Measurements from ENCODE around the gene TCEAL9. TPM values are rescaled to one million over a fixed set of nuclear protein-coding genes. Genes with fewer than 3 reads are reported as not detected.

TCEAL9 gene
- total RNA-seq, 5 donors from 2014 or later (not counting 1 experiment from before 2014, with no cell fraction given) = 0.65 to 1.7 (median 1.3) TPM; not detected in 1

GRCh38 chrX:103330681-103331288 lies 25.5 kb upstream of the TCEAL9 start:
- 20% methylated on average over 1 of the region's 21 CpGs for WGBS (ENCODE audit: insufficient coverage)
- H3K27me3 Mint-ChIP-seq = peaks cover 27 to 35% of the 10 kb centered on the region in 2 donors
- Histone ChIP-seq H3K27ac (ENCODE audit: low read length) (no peak overlapping the region), H3K4me1 (ENCODE audit: control insufficient read depth in 1 of 2, extremely low read depth in 1 of 2, insufficient read depth in 2 of 2, low read length in 2 of 2) (no peaks in the 10 kb centered on the region), H3K27me3 (replicated peaks in 1 of 2; ENCODE audit: control insufficient read depth in 2 of 2, extremely low read depth in 1 of 2, insufficient read depth in 2 of 2, low read length in 1 of 2) (peaks cover 2 to 10% of the 10 kb centered on the region in 2 experiments), H3K36me3 (ENCODE audit: control insufficient read depth in 2 of 2, extremely low read depth in 1 of 2, insufficient read depth in 1 of 2, low read length in 1 of 2) (no peaks in the 10 kb centered on the region), H3K4me3 (ENCODE audit: control insufficient read depth in 1 of 2, extremely low read depth in 1 of 2, low read length in 1 of 2) (no peak overlapping the region), H3K9me3 (no peaks in the 10 kb centered on the region)
- ChIA-PET POLR2A (no interaction called here), CTCF (no interaction called here)
- ATAC-seq (replicated peaks in 1 of 4) (no peak), DNase-seq (no peak)
- no peaks in the 10 kb centered on the region for H3K9me3 Mint-ChIP-seq
- H3K36me3 Mint-ChIP-seq = no peaks in the 10 kb centered on the region
- peaks cover 0 to 4% (median 3%) of the 10 kb centered on the region in 3 donors for H3K4me1 Mint-ChIP-seq
- no peak overlapping the region for H3K4me3 Mint-ChIP-seq
- H3K27ac Mint-ChIP-seq = no peak overlapping the region

GRCh38 chrX:103338663-103339062 lies 17.6 kb upstream of the TCEAL9 start:
- Histone ChIP-seq H3K9me3 (no peaks in the 10 kb centered on the region), H3K27me3 (replicated peaks in 1 of 2; ENCODE audit: control insufficient read depth in 2 of 2, extremely low read depth in 1 of 2, insufficient read depth in 2 of 2, low read length in 1 of 2) (peaks cover 0 to 2% of the 10 kb centered on the region in 2 experiments), H3K27ac (ENCODE audit: low read length) (no peak overlapping the region), H3K4me1 (ENCODE audit: control insufficient read depth in 1 of 2, extremely low read depth in 1 of 2, insufficient read depth in 2 of 2, low read length in 2 of 2) (no peaks in the 10 kb centered on the region), H3K36me3 (ENCODE audit: control insufficient read depth in 2 of 2, extremely low read depth in 1 of 2, insufficient read depth in 1 of 2, low read length in 1 of 2) (no peaks in the 10 kb centered on the region), H3K4me3 (ENCODE audit: control insufficient read depth in 1 of 2, extremely low read depth in 1 of 2, low read length in 1 of 2) (no peak overlapping the region)
- peaks cover 4 to 9% of the 10 kb centered on the region in 2 donors for H3K27me3 Mint-ChIP-seq
- DNase-seq (no peak), ATAC-seq (replicated peaks in 1 of 4) (no peak)
- H3K27ac Mint-ChIP-seq = no peak overlapping the region
- no CpG with 5 or more reads among the region's 3 CpGs for WGBS (ENCODE audit: insufficient coverage)
- H3K9me3 Mint-ChIP-seq = no peaks in the 10 kb centered on the region
- H3K4me1 Mint-ChIP-seq = peaks cover 0 to 4% (median 4%) of the 10 kb centered on the region in 3 donors
- ChIA-PET POLR2A (no interaction called here), CTCF (interaction anchor here (1.0 to 1.3 kb wide), 2 partner anchors 126 to 1959 kb away, joined by 5 to 7 read pairs; no protein-coding TSS in a partner anchor)
- no peak overlapping the region for H3K4me3 Mint-ChIP-seq
- no peaks in the 10 kb centered on the region for H3K36me3 Mint-ChIP-seq

GRCh38 chrX:103343105-103343504 lies 13.2 kb upstream of the TCEAL9 start:
- Mint-ChIP-seq H3K27me3 (peaks cover 0 to 18% of the 10 kb centered on the region in 2 donors), H3K4me1 (peaks cover 0 to 4% (median 4%) of the 10 kb centered on the region in 3 donors), H3K36me3 (no peaks in the 10 kb centered on the region), H3K4me3 (no peak overlapping the region), H3K27ac (peak overlapping the region; percentile 19 to 55), H3K9me3 (no peaks in the 10 kb centered on the region)
- no CpG with 5 or more reads among the region's 2 CpGs for WGBS (ENCODE audit: insufficient coverage)
- Histone ChIP-seq H3K27ac (ENCODE audit: low read length) (no peak overlapping the region), H3K4me3 (ENCODE audit: control insufficient read depth in 1 of 2, extremely low read depth in 1 of 2, low read length in 1 of 2) (no peak overlapping the region), H3K36me3 (ENCODE audit: control insufficient read depth in 2 of 2, extremely low read depth in 1 of 2, insufficient read depth in 1 of 2, low read length in 1 of 2) (no peaks in the 10 kb centered on the region), H3K27me3 (replicated peaks in 1 of 2; ENCODE audit: control insufficient read depth in 2 of 2, extremely low read depth in 1 of 2, insufficient read depth in 2 of 2, low read length in 1 of 2) (peaks cover 2 to 3% of the 10 kb centered on the region in 2 experiments), H3K4me1 (ENCODE audit: control insufficient read depth in 1 of 2, extremely low read depth in 1 of 2, insufficient read depth in 2 of 2, low read length in 2 of 2) (no peaks in the 10 kb centered on the region), H3K9me3 (no peaks in the 10 kb centered on the region)
- CTCF ChIA-PET = interaction anchor here (0.5 to 1.0 kb wide), 5 partner anchors 56 to 470 kb away, joined by 3 to 6 read pairs (median 3); no protein-coding TSS in a partner anchor
- POLR2A ChIA-PET = no interaction called here
- DNase-seq (peak in 27 of 35 experiments; percentile 4 to 63 (median 25)), ATAC-seq (replicated peaks in 1 of 4) (peak in 2 of 4 experiments; percentile 51 to 53)

GRCh38 chrX:103344606-103345005 lies 11.7 kb upstream of the TCEAL9 start:
- no peaks in the 10 kb centered on the region for H3K9me3 Mint-ChIP-seq
- Histone ChIP-seq H3K36me3 (ENCODE audit: control insufficient read depth in 2 of 2, extremely low read depth in 1 of 2, insufficient read depth in 1 of 2, low read length in 1 of 2) (no peaks in the 10 kb centered on the region), H3K27me3 (replicated peaks in 1 of 2; ENCODE audit: control insufficient read depth in 2 of 2, extremely low read depth in 1 of 2, insufficient read depth in 2 of 2, low read length in 1 of 2) (peaks cover 2 to 3% of the 10 kb centered on the region in 2 experiments), H3K9me3 (no peaks in the 10 kb centered on the region), H3K27ac (ENCODE audit: low read length) (no peak overlapping the region), H3K4me3 (ENCODE audit: control insufficient read depth in 1 of 2, extremely low read depth in 1 of 2, low read length in 1 of 2) (no peak overlapping the region), H3K4me1 (ENCODE audit: control insufficient read depth in 1 of 2, extremely low read depth in 1 of 2, insufficient read depth in 2 of 2, low read length in 2 of 2) (no peaks in the 10 kb centered on the region)
- no peak overlapping the region for H3K4me3 Mint-ChIP-seq
- H3K36me3 Mint-ChIP-seq = no peaks in the 10 kb centered on the region
- no peak for ATAC-seq (replicated peaks in 1 of 4)
- no CpG with 5 or more reads among the region's 2 CpGs for WGBS (ENCODE audit: insufficient coverage)
- H3K4me1 Mint-ChIP-seq = peaks cover 0 to 4% (median 4%) of the 10 kb centered on the region in 3 donors
- CTCF ChIA-PET = no interaction called here
- no peak overlapping the region for H3K27ac Mint-ChIP-seq
- DNase-seq = no peak
- POLR2A ChIA-PET = no interaction called here
- peaks cover 0 to 30% of the 10 kb centered on the region in 2 donors for H3K27me3 Mint-ChIP-seq

- Histone ChIP-seq H3K4me1 (ENCODE audit: control insufficient read depth in 1 of 2, extremely low read depth in 1 of 2, insufficient read depth in 2 of 2, low read length in 2 of 2) (no peaks in the 10 kb centered on the region), H3K27ac (ENCODE audit: low read length) (no peak overlapping the region), H3K9me3 (no peaks in the 10 kb centered on the region), H3K36me3 (ENCODE audit: control insufficient read depth in 2 of 2, extremely low read depth in 1 of 2, insufficient read depth in 1 of 2, low read length in 1 of 2) (no peaks in the 10 kb centered on the region), H3K4me3 (ENCODE audit: control insufficient read depth in 1 of 2, extremely low read depth in 1 of 2, low read length in 1 of 2) (no peak overlapping the region), H3K27me3 (replicated peaks in 1 of 2; ENCODE audit: control insufficient read depth in 2 of 2, extremely low read depth in 1 of 2, insufficient read depth in 2 of 2, low read length in 1 of 2) (peaks cover 0 to 3% of the 10 kb centered on the region in 2 experiments)
- 86% methylated on average over 10 of the region's 29 CpGs for WGBS (ENCODE audit: insufficient coverage)
- Mint-ChIP-seq H3K9me3 (no peaks in the 10 kb centered on the region), H3K36me3 (no peaks in the 10 kb centered on the region), H3K4me1 (peaks cover 0 to 4% (median 4%) of the 10 kb centered on the region in 3 donors), H3K27ac (no peak overlapping the region), H3K27me3 (peaks cover 4 to 30% of the 10 kb centered on the region in 2 donors), H3K4me3 (no peak overlapping the region)
- ATAC-seq (replicated peaks in 1 of 4) = no peak
- ChIA-PET CTCF (no interaction called here), POLR2A (no interaction called here)
- DNase-seq = no peak
Observed at GRCh38 chrX:103347682-103348397, 8.5 kb upstream of the TCEAL9 start.

GRCh38 chrX:103356858-103357257 lies 552 bp downstream of the TCEAL9 start:
- Histone ChIP-seq H3K36me3 (ENCODE audit: control insufficient read depth in 2 of 2, extremely low read depth in 1 of 2, insufficient read depth in 1 of 2, low read length in 1 of 2) (no peaks in the 10 kb centered on the region), H3K9me3 (no peaks in the 10 kb centered on the region), H3K27ac (ENCODE audit: low read length) (no peak overlapping the region), H3K27me3 (replicated peaks in 1 of 2; ENCODE audit: control insufficient read depth in 2 of 2, extremely low read depth in 1 of 2, insufficient read depth in 2 of 2, low read length in 1 of 2) (no peaks in the 10 kb centered on the region), H3K4me1 (ENCODE audit: control insufficient read depth in 1 of 2, extremely low read depth in 1 of 2, insufficient read depth in 2 of 2, low read length in 2 of 2) (peaks cover 0 to 13% of the 10 kb centered on the region in 2 experiments), H3K4me3 (ENCODE audit: control insufficient read depth in 1 of 2, extremely low read depth in 1 of 2, low read length in 1 of 2) (peak overlapping the region; percentile 54 to 88)
- ChIA-PET CTCF (no interaction called here), POLR2A (interaction anchor here (0.7 to 1.1 kb wide), 2 partner anchors 19 to 328 kb away, joined by 3 to 4 read pairs; no protein-coding TSS in a partner anchor)
- Mint-ChIP-seq H3K27ac (no peak overlapping the region), H3K9me3 (no peaks in the 10 kb centered on the region), H3K4me1 (peaks cover 5 to 13% (median 11%) of the 10 kb centered on the region in 3 donors), H3K27me3 (peaks cover 5 to 17% of the 10 kb centered on the region in 2 donors), H3K36me3 (no peaks in the 10 kb centered on the region), H3K4me3 (peak overlapping the region; percentile 74 to 86 (median 78))
- no peak for ATAC-seq (replicated peaks in 1 of 4)
- peak in 1 of 35 experiments; percentile 8 for DNase-seq
- WGBS (ENCODE audit: insufficient coverage) = no CpG with 5 or more reads among the region's 13 CpGs

Measured in T-cell (primary cell).